H9 (cell line): ENCODE data around the gene HBA1. TPM values are rescaled to one million over a fixed set of nuclear protein-coding genes. Genes with fewer than 3 reads are reported as not detected.

Source experiments
- DNase-seq: peaks from one replicate; pipeline ENCODE4 v3.0.0-alpha.2; 2017
- H2AFZ ChIP-seq: one replicate; pipeline ENCODE4 v1.6.1; 2013; ENCODE audit warnings: mild to moderate bottlenecking, low read length, control low read depth, moderate library complexity
- H2AK5ac ChIP-seq: 2 replicates; pipeline ENCODE4 v1.6.1; 2013; ENCODE audit warnings: low read length, control low read depth, mixed read lengths; ENCODE audit not compliant: insufficient read length
- H2BK120ac ChIP-seq: one replicate; pipeline ENCODE4 v1.6.1; 2013; ENCODE audit warnings: low read depth, mild to moderate bottlenecking, low read length, control low read depth, inconsistent platforms; ENCODE audit not compliant: poor library complexity, severe bottlenecking
- H2BK12ac ChIP-seq: 2 replicates; pipeline ENCODE4 v1.6.1; 2013; ENCODE audit warnings: low read length, control low read depth, mixed read lengths, low read depth; ENCODE audit not compliant: insufficient read length
- H2BK15ac ChIP-seq: 2 replicates; pipeline ENCODE4 v1.6.1; 2013; ENCODE audit warnings: low read depth, low read length, control low read depth
- H2BK20ac ChIP-seq: one replicate; pipeline ENCODE4 v1.6.1; 2013; ENCODE audit warnings: low read depth, mild to moderate bottlenecking, low read length, control low read depth, inconsistent platforms; ENCODE audit not compliant: poor library complexity, severe bottlenecking
- H2BK5ac ChIP-seq: 2 replicates; pipeline ENCODE4 v1.6.1; 2013; ENCODE audit warnings: low read length, control low read depth, mixed read lengths; ENCODE audit not compliant: insufficient read length
- H3K14ac ChIP-seq: 2 replicates; pipeline ENCODE4 v1.6.1; 2013; ENCODE audit warnings: low read length, control low read depth; ENCODE audit not compliant: insufficient read depth
- H3K18ac ChIP-seq: 2 replicates; pipeline ENCODE4 v1.6.1; 2013; ENCODE audit warnings: low read depth, mild to moderate bottlenecking, mixed read lengths, low read length, control low read depth; ENCODE audit not compliant: insufficient read length
- H3K23ac ChIP-seq: 2 replicates; pipeline ENCODE4 v1.6.1; 2013; ENCODE audit warnings: low read length, control low read depth, mixed read lengths, low read depth; ENCODE audit not compliant: insufficient read length
- H3K23me2 ChIP-seq: 2 replicates; pipeline ENCODE4 v1.6.1; 2013; ENCODE audit warnings: low read depth, mild to moderate bottlenecking, mixed read lengths, low read length, control low read depth; ENCODE audit not compliant: insufficient read length, poor library complexity, severe bottlenecking
- H3K27ac ChIP-seq: 2 replicates; pipeline ENCODE4 v1.5.1; 2013; ENCODE audit warnings: low read length, control low read depth, mixed read lengths, low read depth; ENCODE audit not compliant: insufficient read length
- H3K27me3 ChIP-seq: 2 replicates; pipeline ENCODE4 v1.6.1; 2013; ENCODE audit warnings: low read length, control low read depth, inconsistent platforms; ENCODE audit not compliant: insufficient read depth
- H3K4ac ChIP-seq: 2 replicates; pipeline ENCODE4 v1.6.1; 2013; ENCODE audit warnings: low read depth, mild to moderate bottlenecking, control low read depth, inconsistent platforms, low read length, moderate library complexity
- H3K4me1 ChIP-seq: 2 replicates; pipeline ENCODE4 v1.6.1; 2013; ENCODE audit warnings: low read length, control low read depth, inconsistent platforms; ENCODE audit not compliant: insufficient read depth
- H3K4me2 ChIP-seq: 2 replicates; pipeline ENCODE4 v1.6.1; 2013; ENCODE audit warnings: low read length, control low read depth, mixed read lengths; ENCODE audit not compliant: insufficient read length, insufficient read depth
- H3K56ac ChIP-seq: 2 replicates; pipeline ENCODE4 v1.6.1; 2013; ENCODE audit warnings: low read depth, mild to moderate bottlenecking, mixed read lengths, low read length, control low read depth; ENCODE audit not compliant: insufficient read length
- H3K79me1 ChIP-seq: 2 replicates; pipeline ENCODE4 v1.6.1; 2013; ENCODE audit warnings: low read depth, mild to moderate bottlenecking, moderate library complexity, low read length, control low read depth, inconsistent platforms; ENCODE audit not compliant: insufficient read depth, poor library complexity, severe bottlenecking
- H3K79me2 ChIP-seq: 2 replicates; pipeline ENCODE4 v1.6.1; 2013; ENCODE audit warnings: low read length, control low read depth, inconsistent platforms; ENCODE audit not compliant: insufficient read depth
- H3K9ac ChIP-seq: 2 replicates; pipeline ENCODE4 v1.6.1; 2013; ENCODE audit warnings: low read length, control low read depth, mixed read lengths; ENCODE audit not compliant: insufficient read length; ENCODE audit errors: extremely low read depth
- H3K9me3 ChIP-seq: one replicate; pipeline ENCODE4 v1.6.1; 2013; ENCODE audit warnings: low read depth, low read length, inconsistent platforms; ENCODE audit not compliant: control insufficient read depth
- H3T11ph ChIP-seq: one replicate; pipeline ENCODE4 v1.6.1; 2013; ENCODE audit warnings: mild to moderate bottlenecking, low read length, control low read depth, inconsistent platforms
- H4K20me1 ChIP-seq: one replicate; pipeline ENCODE4 v1.6.1; 2013; ENCODE audit not compliant: control insufficient read depth, insufficient read length, insufficient read depth
- H4K5ac ChIP-seq: 2 replicates; pipeline ENCODE4 v1.6.1; 2013; ENCODE audit warnings: low read depth, mild to moderate bottlenecking, mixed read lengths, low read length, control low read depth; ENCODE audit not compliant: insufficient read length
- H4K8ac ChIP-seq: replicated peaks from 2 replicates; pipeline ENCODE4 v1.6.1; 2013; ENCODE audit warnings: low read length, control low read depth, mixed read lengths, low read depth; ENCODE audit not compliant: insufficient read length
- H4K91ac ChIP-seq: 2 replicates; pipeline ENCODE4 v1.6.1; 2013; ENCODE audit warnings: low read depth, mild to moderate bottlenecking, moderate library complexity, mixed read lengths, low read length, control low read depth; ENCODE audit not compliant: insufficient read length
- H3K27ac Mint-ChIP-seq, 3 experiments: 2 replicates in 2 of 3; 3 replicates in 1 of 3; pipeline ENCODE4 v1.8.0; 2020 to 2021; ENCODE audit warnings: mixed read lengths in 3 of 3, mild to moderate bottlenecking in 1 of 3, moderate library complexity in 1 of 3
- H3K27me3 Mint-ChIP-seq: 2 replicates; pipeline ENCODE4 v1.8.0; 2021; ENCODE audit warnings: low read depth, mild to moderate bottlenecking, moderate library complexity, mixed read lengths
- H3K36me3 Mint-ChIP-seq, 3 experiments: 2 replicates in 2 of 3; 3 replicates in 1 of 3; pipeline ENCODE4 v1.8.0; 2020 to 2021; ENCODE audit warnings: low read depth in 3 of 3, mixed read lengths in 3 of 3; ENCODE audit not compliant: insufficient read depth in 1 of 3
- H3K4me1 Mint-ChIP-seq, 2 experiments: 2 replicates each; pipeline ENCODE4 v1.8.0; 2020; ENCODE audit warnings: mixed read lengths in 2 of 2
- H3K4me3 Mint-ChIP-seq, 2 experiments: 2 replicates in 1 of 2; 3 replicates in 1 of 2; pipeline ENCODE4 v1.8.0; 2020 to 2021; ENCODE audit warnings: mild to moderate bottlenecking in 2 of 2, mixed read lengths in 2 of 2, moderate library complexity in 1 of 2
- H3K9me3 Mint-ChIP-seq, 2 experiments: 2 replicates in 1 of 2; 3 replicates in 1 of 2; pipeline ENCODE4 v1.8.0; 2020; ENCODE audit warnings: mild to moderate bottlenecking in 2 of 2, mixed read lengths in 2 of 2, moderate library complexity in 1 of 2
- WGBS: extraction: QIAGEN DNeasy Blood & Tissue Kit; methylation state at CpG from one replicate; pipeline ENCODE4 v1.1.7; 2013; ENCODE audit warnings: missing lambda C conversion rate, low lambda C conversion rate, mixed read lengths; ENCODE audit not compliant: insufficient read length; ENCODE audit errors: extremely low coverage; 5-methylcytosine and 5-hydroxymethylcytosine counted together
- total RNA-seq: library from RNA; stranded (reverse); gene quantifications from 2 replicates; pipeline ENCODE4 v1.2.1, GENCODE V29; 2021
- TF ChIP-seq, protein P1 (sequence below): fragments of 200-600 bp; sonication (generic); conservative IDR thresholded peaks from 3 replicates; pipeline ENCODE4 v1.8.0; 2021; ENCODE audit warnings: antibody characterized with exemption, mild to moderate bottlenecking

The HBA1 gene
- total RNA-seq, 1 experiment from 2014 or later, result 7.2 TPM

DNA sequence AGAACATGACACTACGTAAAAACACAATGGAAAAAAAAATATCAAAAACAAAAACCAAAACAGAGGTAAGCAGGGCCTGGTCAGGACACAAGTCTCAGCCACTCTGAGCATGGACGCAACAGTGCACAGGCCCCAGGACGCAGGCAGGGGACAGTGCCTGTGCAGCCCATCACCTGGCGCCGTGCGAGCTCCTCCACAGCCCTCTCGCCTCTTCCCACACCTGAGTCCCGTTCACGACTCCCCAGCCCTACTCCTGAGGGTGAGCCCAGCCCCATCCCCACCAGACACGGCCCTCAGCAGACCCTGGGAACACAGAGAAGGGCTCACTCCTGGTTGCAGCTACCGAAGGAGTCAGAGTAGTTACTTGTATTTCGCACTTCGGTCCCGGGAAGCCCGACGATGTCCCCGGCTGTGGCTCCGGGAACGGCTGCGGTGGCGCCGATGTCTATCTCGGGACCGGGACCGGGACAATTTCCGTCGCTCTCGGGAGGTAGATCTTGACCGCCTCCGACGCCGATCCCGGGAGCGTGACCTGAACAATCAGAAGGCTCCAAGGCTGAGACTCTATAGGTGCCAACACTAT is 13.2 kb downstream of the HBA1 start:
- Histone ChIP-seq H3K4ac (no peak overlapping the region), H3K18ac (no peak overlapping the region), H2BK12ac (no peak overlapping the region), H4K8ac (no peak overlapping the region), H2BK120ac (no peak overlapping the region), H3K79me2 (no peaks in the 10 kb centered on the region), H3T11ph (no peak overlapping the region), H3K14ac (no peak overlapping the region), H3K4me2 (no peak overlapping the region), H3K27ac (no peak overlapping the region), H3K56ac (no peak overlapping the region), H3K23me2 (no peaks in the 10 kb centered on the region), H3K4me1 (no peaks in the 10 kb centered on the region), H4K5ac (no peak overlapping the region), H3K79me1 (no peaks in the 10 kb centered on the region), H4K20me1 (no peaks in the 10 kb centered on the region), H3K23ac (no peak overlapping the region), H3K27me3 (no peaks in the 10 kb centered on the region), H2BK5ac (no peak overlapping the region), H2BK20ac (no peak overlapping the region), H2BK15ac (no peak overlapping the region), H3K9ac (no peak overlapping the region), H2AFZ (no peak overlapping the region), H4K91ac (no peak overlapping the region), H2AK5ac (no peak overlapping the region), H3K9me3 (no peaks in the 10 kb centered on the region)
- Mint-ChIP-seq H3K36me3 (peaks cover 52 to 79% (median 76%) of the 10 kb centered on the region in 3 experiments), H3K27me3 (0 out of 2 replicates have a peak, but pooled peaks cover 1% of the 10 kb centered on the region), H3K4me3 (no peak overlapping the region), H3K9me3 (no peaks in the 10 kb centered on the region; a peak in 1 of 5 replicates), H3K4me1 (no peaks in the 10 kb centered on the region), H3K27ac (no peak overlapping the region; a peak in 1 of 7 replicates)
- no peak for DNase-seq
- WGBS, result no CpG with 5 or more reads among the region's 34 CpGs
- TF ChIP-seq, protein P1, sequence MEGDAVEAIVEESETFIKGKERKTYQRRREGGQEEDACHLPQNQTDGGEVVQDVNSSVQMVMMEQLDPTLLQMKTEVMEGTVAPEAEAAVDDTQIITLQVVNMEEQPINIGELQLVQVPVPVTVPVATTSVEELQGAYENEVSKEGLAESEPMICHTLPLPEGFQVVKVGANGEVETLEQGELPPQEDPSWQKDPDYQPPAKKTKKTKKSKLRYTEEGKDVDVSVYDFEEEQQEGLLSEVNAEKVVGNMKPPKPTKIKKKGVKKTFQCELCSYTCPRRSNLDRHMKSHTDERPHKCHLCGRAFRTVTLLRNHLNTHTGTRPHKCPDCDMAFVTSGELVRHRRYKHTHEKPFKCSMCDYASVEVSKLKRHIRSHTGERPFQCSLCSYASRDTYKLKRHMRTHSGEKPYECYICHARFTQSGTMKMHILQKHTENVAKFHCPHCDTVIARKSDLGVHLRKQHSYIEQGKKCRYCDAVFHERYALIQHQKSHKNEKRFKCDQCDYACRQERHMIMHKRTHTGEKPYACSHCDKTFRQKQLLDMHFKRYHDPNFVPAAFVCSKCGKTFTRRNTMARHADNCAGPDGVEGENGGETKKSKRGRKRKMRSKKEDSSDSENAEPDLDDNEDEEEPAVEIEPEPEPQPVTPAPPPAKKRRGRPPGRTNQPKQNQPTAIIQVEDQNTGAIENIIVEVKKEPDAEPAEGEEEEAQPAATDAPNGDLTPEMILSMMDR, result no peak
